Choroid plexus epithelial cell (primary cell): ENCODE results near the gene COL4A2.
A peak's percentile ranks its signal among the peaks of the same experiment; 100 is the strongest.

ENCODE experiments used
- DNase-seq: peaks from one replicate; pipeline ENCODE4 v3.0.0-alpha.2; 2010; ENCODE audit warnings: low read depth
- H3K4me3 ChIP-seq: 2 replicates; pipeline ENCODE4 v1.5.1; 2011; ENCODE audit warnings: low read depth, mild to moderate bottlenecking, control low read depth, low read length, moderate library complexity
- TF ChIP-seq, protein P1 (sequence below): conservative IDR thresholded peaks from 2 replicates; pipeline ENCODE4 v1.5.1; 2011; ENCODE audit warnings: low read depth, mild to moderate bottlenecking, control low read depth, inconsistent platforms, low read length, moderate library complexity

Gene COL4A2

DNA sequence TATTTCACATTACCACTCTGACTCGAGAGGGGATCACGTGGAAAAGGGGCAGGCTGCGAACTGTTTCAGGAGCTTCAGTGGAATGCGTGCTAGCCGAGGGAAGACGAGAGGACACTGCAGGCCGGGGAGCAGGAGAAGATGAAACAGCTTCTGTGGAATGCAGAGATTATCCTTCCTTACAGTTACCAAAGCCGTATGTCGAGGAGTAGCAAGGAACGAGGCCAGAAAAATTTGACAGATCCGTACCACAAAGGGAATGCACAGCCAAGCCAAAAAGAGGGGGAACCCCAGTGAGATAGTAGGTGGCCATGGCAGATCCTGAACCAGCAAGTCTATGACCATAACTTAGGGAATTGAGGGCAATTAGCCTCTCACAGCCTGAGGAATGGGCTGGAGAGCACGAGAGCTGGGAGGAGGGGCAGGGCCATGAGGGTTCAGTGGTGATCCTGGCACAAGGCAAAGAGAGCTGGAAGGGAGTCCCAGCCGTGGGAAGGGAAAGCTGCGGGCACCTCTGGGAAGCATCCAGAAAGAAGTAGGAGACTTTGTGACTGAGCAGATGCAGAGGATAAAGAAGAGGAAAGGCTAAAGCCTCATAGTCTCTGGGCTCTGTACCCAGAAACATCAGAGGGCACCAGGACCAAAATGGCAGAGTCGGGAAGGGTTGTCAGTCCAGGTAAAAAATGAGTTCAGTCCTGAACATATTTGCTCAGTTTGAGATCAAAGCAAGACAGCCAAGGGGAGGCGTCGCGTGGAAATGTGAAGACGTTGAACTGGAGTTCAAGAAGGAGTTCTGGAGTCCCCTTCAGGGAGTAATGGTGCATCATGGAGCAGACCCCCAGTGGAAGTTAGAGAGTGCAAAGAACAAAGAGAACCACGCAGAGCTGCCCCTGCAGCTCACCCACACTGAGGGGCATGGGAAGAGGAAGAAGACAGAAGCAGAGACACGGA, 5.2 kb upstream of the COL4A2 start:
- TF ChIP-seq, protein P1, sequence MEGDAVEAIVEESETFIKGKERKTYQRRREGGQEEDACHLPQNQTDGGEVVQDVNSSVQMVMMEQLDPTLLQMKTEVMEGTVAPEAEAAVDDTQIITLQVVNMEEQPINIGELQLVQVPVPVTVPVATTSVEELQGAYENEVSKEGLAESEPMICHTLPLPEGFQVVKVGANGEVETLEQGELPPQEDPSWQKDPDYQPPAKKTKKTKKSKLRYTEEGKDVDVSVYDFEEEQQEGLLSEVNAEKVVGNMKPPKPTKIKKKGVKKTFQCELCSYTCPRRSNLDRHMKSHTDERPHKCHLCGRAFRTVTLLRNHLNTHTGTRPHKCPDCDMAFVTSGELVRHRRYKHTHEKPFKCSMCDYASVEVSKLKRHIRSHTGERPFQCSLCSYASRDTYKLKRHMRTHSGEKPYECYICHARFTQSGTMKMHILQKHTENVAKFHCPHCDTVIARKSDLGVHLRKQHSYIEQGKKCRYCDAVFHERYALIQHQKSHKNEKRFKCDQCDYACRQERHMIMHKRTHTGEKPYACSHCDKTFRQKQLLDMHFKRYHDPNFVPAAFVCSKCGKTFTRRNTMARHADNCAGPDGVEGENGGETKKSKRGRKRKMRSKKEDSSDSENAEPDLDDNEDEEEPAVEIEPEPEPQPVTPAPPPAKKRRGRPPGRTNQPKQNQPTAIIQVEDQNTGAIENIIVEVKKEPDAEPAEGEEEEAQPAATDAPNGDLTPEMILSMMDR = no peak
- H3K4me3 ChIP-seq = peak overlapping the region; percentile 2
- peak; percentile 89 for DNase-seq

DNA sequence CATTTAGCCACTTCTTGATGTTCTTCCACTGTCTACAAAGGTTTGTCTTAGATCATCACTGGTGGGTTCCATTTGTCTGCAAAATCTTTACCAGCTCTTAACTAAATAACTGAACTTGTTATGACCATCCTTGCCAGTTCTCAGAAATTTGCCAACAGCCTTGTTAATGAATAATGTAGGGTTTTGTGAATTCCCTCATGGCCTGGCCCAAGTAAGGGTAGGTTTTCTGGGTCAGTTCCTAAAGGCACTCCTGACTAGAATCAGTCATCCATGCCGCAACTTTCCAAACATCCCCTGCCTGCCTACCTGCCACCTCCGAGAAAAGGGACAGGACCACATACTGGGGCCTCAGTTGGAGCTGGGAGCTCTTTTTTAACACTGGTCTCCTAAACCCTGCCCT, 4.1 kb upstream of the COL4A2 start:
- no peak for DNase-seq
- TF ChIP-seq, protein P1 = no peak
- H3K4me3 ChIP-seq = no peak overlapping the region

DNA sequence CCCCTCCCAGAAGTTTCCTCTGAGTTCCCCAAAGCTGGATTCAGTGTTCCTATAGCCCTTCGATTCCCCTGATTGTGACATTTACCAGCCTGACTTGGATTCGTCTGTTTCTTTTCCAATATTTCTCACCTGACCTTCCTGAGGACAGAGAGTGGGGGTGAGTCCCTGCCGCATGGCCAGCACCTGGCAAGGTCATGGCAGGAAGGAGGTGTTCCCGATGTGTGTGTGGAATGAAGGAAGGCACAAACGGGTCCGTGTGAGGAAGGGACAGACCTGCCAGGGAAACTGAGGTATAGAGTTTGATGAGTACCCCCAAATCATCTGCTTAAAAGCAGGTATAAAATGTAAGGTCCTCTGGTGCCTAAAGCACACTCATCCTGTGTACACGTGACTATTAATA, 3.4 kb upstream of the COL4A2 start:
- no peak for DNase-seq
- TF ChIP-seq, protein P1 = no peak
- peak overlapping the region; percentile 8 for H3K4me3 ChIP-seq

DNA sequence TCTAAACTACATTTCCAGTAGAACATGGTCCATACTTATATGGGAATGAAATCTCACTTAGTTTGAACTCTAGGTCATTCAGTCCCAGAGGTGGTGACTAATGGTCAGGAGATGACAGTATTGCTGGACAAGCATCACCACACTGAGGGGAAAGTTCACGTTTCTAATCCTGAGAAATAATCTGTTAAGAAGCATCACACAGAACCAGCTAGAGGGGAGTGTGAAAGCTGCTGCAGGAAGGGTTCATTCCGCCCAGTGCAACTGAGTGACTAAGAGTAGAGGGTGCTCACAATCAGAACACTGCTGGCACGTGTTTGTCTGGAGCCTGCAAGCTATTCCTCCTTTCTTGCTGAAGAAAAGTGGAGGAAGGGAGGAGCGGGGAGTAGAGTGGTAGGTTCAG, 2.8 kb upstream of the COL4A2 start:
- DNase-seq = peak; percentile 85
- TF ChIP-seq, protein P1 = no peak
- H3K4me3 ChIP-seq = peak overlapping the region; percentile 68

DNA sequence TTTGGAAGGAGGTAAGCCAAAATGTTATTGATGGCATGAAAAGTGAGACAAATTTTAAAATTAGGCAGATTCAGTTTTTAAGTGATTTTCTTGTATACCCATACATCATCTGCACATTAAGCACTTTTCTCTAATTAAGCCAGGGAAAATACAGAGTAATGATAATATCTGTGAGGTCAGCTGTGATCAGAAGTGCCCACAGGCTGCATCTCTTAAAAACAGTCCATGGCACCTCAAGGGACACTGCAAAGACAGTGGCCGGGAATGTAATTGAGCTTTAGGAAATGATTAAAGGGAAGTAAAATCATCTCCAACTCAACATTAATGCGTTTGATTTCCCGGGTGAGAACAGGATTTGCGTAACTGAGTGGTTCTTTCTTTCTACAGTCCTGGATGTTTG, 2.1 kb upstream of the COL4A2 start:
- no peak for DNase-seq
- TF ChIP-seq, protein P1 = no peak
- H3K4me3 ChIP-seq = peak overlapping the region; percentile 68

DNA sequence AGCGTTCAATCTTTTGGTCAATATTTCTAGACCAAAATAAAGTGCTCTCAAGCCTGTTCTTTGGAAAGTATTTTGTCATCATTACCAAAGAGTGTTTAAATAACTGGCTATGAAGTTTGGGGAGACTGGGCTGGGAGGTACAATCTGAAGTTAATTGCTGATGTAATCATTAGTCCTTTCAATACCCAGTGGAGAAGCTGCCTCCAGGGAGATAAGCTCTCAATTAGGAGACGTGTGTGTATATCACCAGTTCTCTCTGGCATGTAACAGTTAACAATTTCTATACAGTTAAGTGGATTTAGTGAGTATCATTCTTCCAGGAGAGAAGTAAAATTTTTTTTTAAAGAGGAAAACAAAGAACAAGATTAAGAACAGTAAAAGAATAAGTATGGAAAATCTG, 1.5 kb upstream of the COL4A2 start:
- peak overlapping the region; percentile 68 for H3K4me3 ChIP-seq
- no peak for DNase-seq
- TF ChIP-seq, protein P1 = no peak

DNA sequence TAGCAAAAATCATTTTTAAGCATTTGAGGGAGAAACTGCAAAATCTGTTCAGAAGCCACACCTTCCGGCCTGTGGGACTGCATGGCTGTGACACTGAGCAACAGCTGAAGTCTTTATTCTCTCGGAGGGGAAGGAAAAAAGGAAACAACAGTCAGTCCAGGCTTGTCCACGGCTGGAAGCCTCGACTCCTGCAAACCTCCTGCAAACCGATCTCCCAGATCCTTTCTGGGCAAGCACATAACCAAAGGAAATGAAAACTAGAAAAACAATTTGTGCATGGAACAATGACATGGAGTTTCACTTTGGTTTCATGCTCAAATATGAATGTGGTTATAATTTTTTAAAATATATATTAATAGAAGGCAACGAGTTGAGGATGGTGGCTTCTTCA, 1.1 kb upstream of the COL4A2 start:
- no peak for DNase-seq
- peak overlapping the region; percentile 68 for H3K4me3 ChIP-seq
- TF ChIP-seq, protein P1 = no peak
